ENCODE results near the gene CHIA.

DNA sequence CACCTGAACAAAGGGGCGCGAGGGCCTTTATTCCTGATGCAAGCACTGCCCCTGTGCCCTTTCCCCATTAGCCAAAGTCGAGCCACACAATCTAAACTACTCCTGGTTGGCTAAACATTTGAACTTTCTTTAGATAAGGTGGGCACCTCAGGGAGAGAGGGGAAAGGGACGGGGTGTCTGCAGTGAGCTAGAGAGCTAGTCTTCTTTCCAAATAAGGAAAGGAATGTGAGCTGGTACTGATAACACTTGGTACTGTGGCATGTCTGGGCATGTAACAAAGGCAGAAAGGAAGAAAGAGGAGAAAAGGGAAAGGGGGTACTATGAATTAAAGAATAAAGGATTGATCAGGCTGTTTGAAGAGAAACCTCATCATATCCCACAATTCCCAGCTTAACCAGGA is 74.0 kb downstream of the CHIA start:
- TF ChIP-seq EP300 (IDR thresholded peaks at IDR 0.05) = no peak
- TF ChIP-seq, protein P1, sequence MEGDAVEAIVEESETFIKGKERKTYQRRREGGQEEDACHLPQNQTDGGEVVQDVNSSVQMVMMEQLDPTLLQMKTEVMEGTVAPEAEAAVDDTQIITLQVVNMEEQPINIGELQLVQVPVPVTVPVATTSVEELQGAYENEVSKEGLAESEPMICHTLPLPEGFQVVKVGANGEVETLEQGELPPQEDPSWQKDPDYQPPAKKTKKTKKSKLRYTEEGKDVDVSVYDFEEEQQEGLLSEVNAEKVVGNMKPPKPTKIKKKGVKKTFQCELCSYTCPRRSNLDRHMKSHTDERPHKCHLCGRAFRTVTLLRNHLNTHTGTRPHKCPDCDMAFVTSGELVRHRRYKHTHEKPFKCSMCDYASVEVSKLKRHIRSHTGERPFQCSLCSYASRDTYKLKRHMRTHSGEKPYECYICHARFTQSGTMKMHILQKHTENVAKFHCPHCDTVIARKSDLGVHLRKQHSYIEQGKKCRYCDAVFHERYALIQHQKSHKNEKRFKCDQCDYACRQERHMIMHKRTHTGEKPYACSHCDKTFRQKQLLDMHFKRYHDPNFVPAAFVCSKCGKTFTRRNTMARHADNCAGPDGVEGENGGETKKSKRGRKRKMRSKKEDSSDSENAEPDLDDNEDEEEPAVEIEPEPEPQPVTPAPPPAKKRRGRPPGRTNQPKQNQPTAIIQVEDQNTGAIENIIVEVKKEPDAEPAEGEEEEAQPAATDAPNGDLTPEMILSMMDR (IDR thresholded peaks at IDR 0.05) = no peak
